Neural cell (in vitro differentiated cells): Measurements from ENCODE around the gene ANKRD2.

Experiments used
- EP300 ChIP-seq: fragments of 450-650 bp; conservative IDR thresholded peaks from 2 replicates; pipeline ENCODE4 v1.6.1; 2014; ENCODE audit warnings: antibody characterized with exemption, mild to moderate bottlenecking, moderate library complexity; ENCODE audit not compliant: poor library complexity, severe bottlenecking
- EZH2 ChIP-seq: fragments of 200-600, 300-800 bp; shearing (Covaris generic), sonication (generic); IDR thresholded peaks from 2 replicates; pipeline ENCODE4 v1.6.1; 2014; ENCODE audit warnings: antibody characterized with exemption, low read length, borderline replicate concordance, mild to moderate bottlenecking; ENCODE audit not compliant: insufficient read depth, poor library complexity, severe bottlenecking
- MXI1 ChIP-seq: fragments of 450-650 bp; conservative IDR thresholded peaks from 2 replicates; pipeline ENCODE4 v1.6.1; 2014; ENCODE audit warnings: antibody characterized with exemption, mild to moderate bottlenecking; ENCODE audit not compliant: poor library complexity, severe bottlenecking
- POLR2AphosphoS5 ChIP-seq: IDR thresholded peaks from 2 replicates; pipeline ENCODE4 v1.6.1; 2012
- RAD21 ChIP-seq: fragments of 450-650 bp; conservative IDR thresholded peaks from 2 replicates; pipeline ENCODE4 v1.6.1; 2014; ENCODE audit warnings: antibody characterized with exemption, mild to moderate bottlenecking, moderate library complexity
- SMC3 ChIP-seq: fragments of 450-650 bp; conservative IDR thresholded peaks from 2 replicates; pipeline ENCODE4 v1.6.1; 2014; ENCODE audit warnings: antibody characterized with exemption, mild to moderate bottlenecking, moderate library complexity; ENCODE audit not compliant: poor library complexity
- TAF1 ChIP-seq: IDR thresholded peaks from 2 replicates; pipeline ENCODE4 v1.6.1; 2012; ENCODE audit warnings: low read depth
- TF ChIP-seq, protein P1 (sequence below): fragments of 450-650 bp; IDR thresholded peaks from 2 replicates; pipeline ENCODE4 v1.5.1; 2014; ENCODE audit warnings: antibody characterized with exemption, mild to moderate bottlenecking, moderate library complexity; ENCODE audit not compliant: poor library complexity, severe bottlenecking
- TF ChIP-seq, protein P2 (sequence below): IDR thresholded peaks from 2 replicates; pipeline ENCODE4 v1.6.1; 2012; ENCODE audit warnings: borderline replicate concordance

DNA sequence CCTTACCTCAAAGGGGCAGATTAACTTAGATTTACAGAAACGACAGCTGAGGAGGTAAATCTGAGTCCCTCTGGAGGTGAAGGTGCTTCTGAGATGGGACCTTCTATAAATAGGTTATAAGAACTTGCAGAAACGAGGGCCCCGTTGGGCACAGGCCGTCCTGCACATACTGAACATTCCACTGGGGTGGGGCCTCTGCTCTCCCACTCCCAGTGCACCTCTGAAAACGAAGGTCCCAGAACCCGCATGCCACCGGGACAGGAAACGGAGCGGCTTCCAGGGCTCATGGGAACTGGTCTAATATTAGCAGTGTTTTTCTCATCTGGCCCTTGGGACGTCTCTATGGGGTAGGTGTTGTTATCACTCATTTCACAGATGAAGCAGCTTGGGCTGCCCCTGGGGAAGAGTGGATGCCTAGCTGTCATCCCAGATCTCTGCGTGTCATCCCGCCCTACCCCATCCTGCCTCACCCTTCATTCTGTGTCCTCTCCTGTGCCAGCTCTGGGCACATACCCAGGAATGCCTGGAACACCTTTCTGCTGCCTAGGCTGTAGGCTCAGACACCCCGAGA is 36.5 kb downstream of the ANKRD2 start:
- TF ChIP-seq EZH2 = no peak
- no peak for TF ChIP-seq RAD21
- TF ChIP-seq, protein P1, sequence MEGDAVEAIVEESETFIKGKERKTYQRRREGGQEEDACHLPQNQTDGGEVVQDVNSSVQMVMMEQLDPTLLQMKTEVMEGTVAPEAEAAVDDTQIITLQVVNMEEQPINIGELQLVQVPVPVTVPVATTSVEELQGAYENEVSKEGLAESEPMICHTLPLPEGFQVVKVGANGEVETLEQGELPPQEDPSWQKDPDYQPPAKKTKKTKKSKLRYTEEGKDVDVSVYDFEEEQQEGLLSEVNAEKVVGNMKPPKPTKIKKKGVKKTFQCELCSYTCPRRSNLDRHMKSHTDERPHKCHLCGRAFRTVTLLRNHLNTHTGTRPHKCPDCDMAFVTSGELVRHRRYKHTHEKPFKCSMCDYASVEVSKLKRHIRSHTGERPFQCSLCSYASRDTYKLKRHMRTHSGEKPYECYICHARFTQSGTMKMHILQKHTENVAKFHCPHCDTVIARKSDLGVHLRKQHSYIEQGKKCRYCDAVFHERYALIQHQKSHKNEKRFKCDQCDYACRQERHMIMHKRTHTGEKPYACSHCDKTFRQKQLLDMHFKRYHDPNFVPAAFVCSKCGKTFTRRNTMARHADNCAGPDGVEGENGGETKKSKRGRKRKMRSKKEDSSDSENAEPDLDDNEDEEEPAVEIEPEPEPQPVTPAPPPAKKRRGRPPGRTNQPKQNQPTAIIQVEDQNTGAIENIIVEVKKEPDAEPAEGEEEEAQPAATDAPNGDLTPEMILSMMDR = no peak
- TF ChIP-seq, protein P2, sequence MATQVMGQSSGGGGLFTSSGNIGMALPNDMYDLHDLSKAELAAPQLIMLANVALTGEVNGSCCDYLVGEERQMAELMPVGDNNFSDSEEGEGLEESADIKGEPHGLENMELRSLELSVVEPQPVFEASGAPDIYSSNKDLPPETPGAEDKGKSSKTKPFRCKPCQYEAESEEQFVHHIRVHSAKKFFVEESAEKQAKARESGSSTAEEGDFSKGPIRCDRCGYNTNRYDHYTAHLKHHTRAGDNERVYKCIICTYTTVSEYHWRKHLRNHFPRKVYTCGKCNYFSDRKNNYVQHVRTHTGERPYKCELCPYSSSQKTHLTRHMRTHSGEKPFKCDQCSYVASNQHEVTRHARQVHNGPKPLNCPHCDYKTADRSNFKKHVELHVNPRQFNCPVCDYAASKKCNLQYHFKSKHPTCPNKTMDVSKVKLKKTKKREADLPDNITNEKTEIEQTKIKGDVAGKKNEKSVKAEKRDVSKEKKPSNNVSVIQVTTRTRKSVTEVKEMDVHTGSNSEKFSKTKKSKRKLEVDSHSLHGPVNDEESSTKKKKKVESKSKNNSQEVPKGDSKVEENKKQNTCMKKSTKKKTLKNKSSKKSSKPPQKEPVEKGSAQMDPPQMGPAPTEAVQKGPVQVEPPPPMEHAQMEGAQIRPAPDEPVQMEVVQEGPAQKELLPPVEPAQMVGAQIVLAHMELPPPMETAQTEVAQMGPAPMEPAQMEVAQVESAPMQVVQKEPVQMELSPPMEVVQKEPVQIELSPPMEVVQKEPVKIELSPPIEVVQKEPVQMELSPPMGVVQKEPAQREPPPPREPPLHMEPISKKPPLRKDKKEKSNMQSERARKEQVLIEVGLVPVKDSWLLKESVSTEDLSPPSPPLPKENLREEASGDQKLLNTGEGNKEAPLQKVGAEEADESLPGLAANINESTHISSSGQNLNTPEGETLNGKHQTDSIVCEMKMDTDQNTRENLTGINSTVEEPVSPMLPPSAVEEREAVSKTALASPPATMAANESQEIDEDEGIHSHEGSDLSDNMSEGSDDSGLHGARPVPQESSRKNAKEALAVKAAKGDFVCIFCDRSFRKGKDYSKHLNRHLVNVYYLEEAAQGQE = no peak
- TF ChIP-seq POLR2AphosphoS5 = no peak
- no peak for TF ChIP-seq MXI1
- no peak for TF ChIP-seq SMC3
- TF ChIP-seq TAF1 = no peak
- TF ChIP-seq EP300 = no peak
